K562 (cell line): ENCODE results near the gene KIF6.

Experiments used
- BRCA1 ChIP-seq, 2 experiments: fragments of 450-650 bp in 1 of 2; sonication (generic) in 1 of 2; formaldehyde crosslinking in 1 of 2; IDR thresholded peaks; 2 replicates each; pipeline versions ENCODE4 v1.5.0 to v1.6.1; 2017 to 2020; ENCODE audit warnings: mild to moderate bottlenecking in 1 of 2, missing genetic modification reagents in 1 of 2
- LEF1 ChIP-seq: fragments of 450-650 bp; IDR thresholded peaks from 2 replicates; pipeline ENCODE4 v1.6.1; 2016; ENCODE audit warnings: mild to moderate bottlenecking
- YY1 ChIP-seq, 3 experiments: IDR thresholded peaks; 2 replicates each; pipeline ENCODE4 v1.6.1; 2011; ENCODE audit warnings: low read length in 2 of 3, mild to moderate bottlenecking in 2 of 3, moderate library complexity in 2 of 3, borderline replicate concordance in 1 of 3, control low read depth in 1 of 3, low read depth in 1 of 3; ENCODE audit not compliant: insufficient read depth in 3 of 3, insufficient replicate concordance in 2 of 3, control insufficient read depth in 1 of 3, insufficient read length in 1 of 3; ENCODE audit errors: extremely low read depth in 1 of 3
- TF ChIP-seq, protein P1 (sequence below), 3 experiments: IDR thresholded peaks in 2 of 3; conservative IDR thresholded peaks in 1 of 3; 2 replicates each; pipeline ENCODE4 v1.5.1; 2011 to 2012; ENCODE audit warnings: low read length in 3 of 3, mild to moderate bottlenecking in 3 of 3, control low read depth in 2 of 3, improper control_type of control experiment in 1 of 3, inconsistent platforms in 1 of 3, low read depth in 1 of 3, mixed read lengths in 1 of 3, moderate library complexity in 1 of 3; ENCODE audit not compliant: insufficient read depth in 2 of 3

DNA sequence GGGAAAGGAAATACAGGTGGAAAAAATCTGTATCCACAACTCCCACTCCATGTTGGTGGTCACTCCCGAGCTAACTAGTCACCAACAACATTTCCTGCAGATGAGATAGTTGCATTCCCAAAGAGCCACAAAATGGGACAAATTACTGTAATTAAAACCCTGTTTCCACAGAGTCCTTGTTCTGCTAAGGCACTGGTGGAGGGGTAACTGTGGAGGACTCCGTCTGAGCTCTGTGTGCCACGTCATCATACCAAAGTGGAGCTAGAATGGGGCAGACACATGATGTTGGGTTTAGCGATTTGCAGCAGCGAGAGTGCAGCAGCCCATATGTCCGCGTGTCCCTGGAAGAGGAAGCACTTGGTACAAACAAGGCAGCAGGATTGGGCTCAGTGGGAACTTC, 230.2 kb downstream of the KIF6 start:
- TF ChIP-seq YY1 (IDR thresholded peaks at IDR 0.05; ENCODE audit: borderline replicate concordance in 1 of 3, control insufficient read depth in 1 of 3, extremely low read depth in 1 of 3, insufficient read depth in 3 of 3, insufficient read length in 1 of 3, insufficient replicate concordance in 2 of 3, low read depth in 1 of 3, low read length in 2 of 3) (no peak), LEF1 (no peak), BRCA1 (IDR thresholded peaks at IDR 0.05) (no peak), BRCA1 (CRISPR knock-in tag; IDR thresholded peaks at IDR 0.05) (no peak)
- TF ChIP-seq, protein P1, sequence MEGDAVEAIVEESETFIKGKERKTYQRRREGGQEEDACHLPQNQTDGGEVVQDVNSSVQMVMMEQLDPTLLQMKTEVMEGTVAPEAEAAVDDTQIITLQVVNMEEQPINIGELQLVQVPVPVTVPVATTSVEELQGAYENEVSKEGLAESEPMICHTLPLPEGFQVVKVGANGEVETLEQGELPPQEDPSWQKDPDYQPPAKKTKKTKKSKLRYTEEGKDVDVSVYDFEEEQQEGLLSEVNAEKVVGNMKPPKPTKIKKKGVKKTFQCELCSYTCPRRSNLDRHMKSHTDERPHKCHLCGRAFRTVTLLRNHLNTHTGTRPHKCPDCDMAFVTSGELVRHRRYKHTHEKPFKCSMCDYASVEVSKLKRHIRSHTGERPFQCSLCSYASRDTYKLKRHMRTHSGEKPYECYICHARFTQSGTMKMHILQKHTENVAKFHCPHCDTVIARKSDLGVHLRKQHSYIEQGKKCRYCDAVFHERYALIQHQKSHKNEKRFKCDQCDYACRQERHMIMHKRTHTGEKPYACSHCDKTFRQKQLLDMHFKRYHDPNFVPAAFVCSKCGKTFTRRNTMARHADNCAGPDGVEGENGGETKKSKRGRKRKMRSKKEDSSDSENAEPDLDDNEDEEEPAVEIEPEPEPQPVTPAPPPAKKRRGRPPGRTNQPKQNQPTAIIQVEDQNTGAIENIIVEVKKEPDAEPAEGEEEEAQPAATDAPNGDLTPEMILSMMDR (IDR thresholded peaks at IDR 0.05 in 2 of 3, conservative IDR thresholded peaks at IDR 0.05 in 1 of 3; ENCODE audit: insufficient read depth in 2 of 3, low read depth in 1 of 3, low read length in 3 of 3): no peak
